ENCODE results near the gene WASF2.
A peak's percentile ranks its signal among the peaks of the same experiment; 100 is the strongest.
"Not testable (repeated sequence)": the region's sequence is repeated elsewhere in the genome, so short reads cannot be mapped to it uniquely, and the experiment has no call there.

WASF2 gene

GRCh38 chr1:27394282-27394658, 95.7 kb downstream of the WASF2 start:
- DNase-seq = no peak

- DNase-seq = no peak
Observed at GRCh38 chr1:27393641-27394281, 96.2 kb downstream of the WASF2 start.

- peak; percentile 21 for DNase-seq
Observed at GRCh38 chr1:27392778-27393635, 97.0 kb downstream of the WASF2 start.

- peak; percentile 90 for DNase-seq
Observed at GRCh38 chr1:27392096-27392777, 97.7 kb downstream of the WASF2 start, which contains the start of gene GPR3. Gene GPR3 (plus strand): TSS chr1:27392622. CDS start chr1:27393799, 1,177 bp downstream.

GRCh38 chr1:27391511-27392095, 98.4 kb downstream of the WASF2 start:
- peak; percentile 42 for DNase-seq

GRCh38 chr1:27388337-27389005, 101.5 kb downstream of the WASF2 start:
- DNase-seq = peak; percentile 34

- not testable (repeated sequence) for DNase-seq
Observed at GRCh38 chr1:27384797-27385196, 105.2 kb downstream of the WASF2 start.

GRCh38 chr1:27383661-27384060, 106.3 kb downstream of the WASF2 start:
- DNase-seq = no peak

GRCh38 chr1:27383039-27383605, 106.8 kb downstream of the WASF2 start, which contains the start of gene CD164L2:
Gene CD164L2 (minus strand): TSS chr1:27383333. CDS start chr1:27383239, 94 bp downstream.
- no peak for DNase-seq

- no peak for DNase-seq
Observed at GRCh38 chr1:27381969-27382762, 107.8 kb downstream of the WASF2 start.

GRCh38 chr1:27380766-27381733, 108.9 kb downstream of the WASF2 start:
- no peak for DNase-seq

GRCh38 chr1:27380224-27380623, 109.7 kb downstream of the WASF2 start:
- no peak for DNase-seq

GRCh38 chr1:27379564-27380122, 110.3 kb downstream of the WASF2 start:
- DNase-seq = no peak

- no peak for DNase-seq
Observed at GRCh38 chr1:27377760-27378495, 112.0 kb downstream of the WASF2 start.

- DNase-seq = no peak
Observed at GRCh38 chr1:27374362-27375086, 115.4 kb downstream of the WASF2 start, which contains the start of gene FCN3. Gene FCN3 (minus strand): TSS chr1:27374824. CDS start chr1:27374818, 6 bp downstream.

GRCh38 chr1:27372808-27373690, 116.9 kb downstream of the WASF2 start:
- no peak for DNase-seq

Data from fibroblast of skin of back (primary cell).